Glutamatergic neuron (in vitro differentiated cells): ENCODE measurements around the gene GSK3A. TPM values are rescaled to one million over a fixed set of nuclear protein-coding genes. Genes with fewer than 3 reads are reported as not detected.

Experiments
- DNase-seq: peaks from one replicate; pipeline ENCODE4 v3.0.0; 2022
- H3K27ac Mint-ChIP-seq: one replicate; pipeline ENCODE4 v1.8.0; 2020; ENCODE audit warnings: mild to moderate bottlenecking, mixed read lengths, inconsistent platforms; ENCODE audit not compliant: unreplicated experiment
- H3K27me3 Mint-ChIP-seq: one replicate; pipeline ENCODE4 v1.8.0; 2020; ENCODE audit warnings: mild to moderate bottlenecking, moderate library complexity, mixed read lengths, inconsistent platforms; ENCODE audit not compliant: unreplicated experiment
- H3K36me3 Mint-ChIP-seq: one replicate; pipeline ENCODE4 v1.8.0; 2020; ENCODE audit warnings: mild to moderate bottlenecking, mixed read lengths, inconsistent platforms; ENCODE audit not compliant: unreplicated experiment
- H3K4me1 Mint-ChIP-seq: one replicate; pipeline ENCODE4 v1.8.0; 2020; ENCODE audit warnings: mild to moderate bottlenecking, low read depth, mixed read lengths, inconsistent platforms; ENCODE audit not compliant: unreplicated experiment
- H3K4me3 Mint-ChIP-seq: one replicate; pipeline ENCODE4 v1.8.0; 2020; ENCODE audit warnings: mild to moderate bottlenecking, mixed read lengths, inconsistent platforms; ENCODE audit not compliant: unreplicated experiment
- H3K9me3 Mint-ChIP-seq: one replicate; pipeline ENCODE4 v1.8.0; 2020; ENCODE audit warnings: mild to moderate bottlenecking, moderate library complexity, mixed read lengths, inconsistent platforms; ENCODE audit not compliant: unreplicated experiment
- total RNA-seq: library from RNA; stranded (reverse); fragmentation: NEBNext Ultra II Directional; extraction: Animal tissue kit (Norgen Biotek cat#: 25700); gene quantifications from one replicate; pipeline ENCODE4 v1.2.1, GENCODE V29; 2021; ENCODE audit not compliant: unreplicated experiment
- TF ChIP-seq, protein P1 (sequence below): fragments of 200-600 bp; sonication (generic); IDR thresholded peaks from one replicate; pipeline ENCODE4 v1.5.0; 2021; ENCODE audit not compliant: partially characterized antibody, unreplicated experiment

Gene GSK3A
- total RNA-seq, 1 donor from 2014 or later = 83.2 TPM

DNA sequence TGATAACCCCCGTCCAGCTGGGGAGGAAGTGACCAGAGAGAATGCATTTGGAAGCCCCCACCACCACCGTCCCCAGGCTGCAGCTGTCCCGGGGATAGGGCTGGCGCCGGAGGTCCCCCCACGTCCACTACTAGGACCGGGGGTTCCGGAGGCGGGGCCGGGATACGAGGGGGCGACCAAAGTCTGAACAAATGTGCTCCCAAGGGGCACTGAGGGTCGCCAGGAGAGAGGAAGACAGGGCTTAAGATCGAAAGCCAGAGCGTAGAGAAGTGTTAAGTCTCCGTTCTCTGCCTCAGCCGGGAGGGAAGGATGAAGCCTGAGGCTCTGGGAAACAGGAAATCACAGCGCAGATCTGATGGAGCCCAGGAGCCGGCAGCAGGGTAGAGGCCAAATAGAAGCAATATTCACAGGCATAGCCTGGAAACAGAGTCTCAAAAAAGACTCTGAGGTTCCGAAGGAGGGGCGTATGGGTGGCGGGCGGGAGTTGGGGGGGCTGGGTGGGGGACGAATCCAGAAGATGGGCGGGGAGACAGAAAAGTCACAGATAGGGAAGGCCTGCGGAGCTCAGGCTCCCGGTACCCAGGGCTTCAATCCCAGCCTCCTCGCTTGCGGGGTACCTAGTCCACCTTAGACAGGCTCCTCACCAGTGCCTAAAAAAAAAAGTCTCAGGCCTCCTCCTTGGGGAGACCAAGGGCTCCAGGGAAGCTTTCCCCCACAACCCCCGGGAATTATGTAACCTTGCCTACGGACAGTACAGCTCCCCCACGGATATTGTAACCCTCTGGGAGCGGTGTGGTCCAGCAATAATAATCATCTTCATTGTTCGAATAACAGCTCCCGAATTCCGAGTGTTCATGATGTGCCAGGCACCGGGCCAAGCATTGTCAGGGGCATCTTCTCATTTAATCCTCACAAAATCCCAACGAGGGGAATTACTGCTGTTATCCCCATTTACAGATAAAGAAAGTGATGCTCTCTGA is 13.7 kb upstream of the GSK3A start:
- peaks cover 10% of the 10 kb centered on the region for H3K9me3 Mint-ChIP-seq
- TF ChIP-seq, protein P1, sequence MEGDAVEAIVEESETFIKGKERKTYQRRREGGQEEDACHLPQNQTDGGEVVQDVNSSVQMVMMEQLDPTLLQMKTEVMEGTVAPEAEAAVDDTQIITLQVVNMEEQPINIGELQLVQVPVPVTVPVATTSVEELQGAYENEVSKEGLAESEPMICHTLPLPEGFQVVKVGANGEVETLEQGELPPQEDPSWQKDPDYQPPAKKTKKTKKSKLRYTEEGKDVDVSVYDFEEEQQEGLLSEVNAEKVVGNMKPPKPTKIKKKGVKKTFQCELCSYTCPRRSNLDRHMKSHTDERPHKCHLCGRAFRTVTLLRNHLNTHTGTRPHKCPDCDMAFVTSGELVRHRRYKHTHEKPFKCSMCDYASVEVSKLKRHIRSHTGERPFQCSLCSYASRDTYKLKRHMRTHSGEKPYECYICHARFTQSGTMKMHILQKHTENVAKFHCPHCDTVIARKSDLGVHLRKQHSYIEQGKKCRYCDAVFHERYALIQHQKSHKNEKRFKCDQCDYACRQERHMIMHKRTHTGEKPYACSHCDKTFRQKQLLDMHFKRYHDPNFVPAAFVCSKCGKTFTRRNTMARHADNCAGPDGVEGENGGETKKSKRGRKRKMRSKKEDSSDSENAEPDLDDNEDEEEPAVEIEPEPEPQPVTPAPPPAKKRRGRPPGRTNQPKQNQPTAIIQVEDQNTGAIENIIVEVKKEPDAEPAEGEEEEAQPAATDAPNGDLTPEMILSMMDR = no peak
- H3K36me3 Mint-ChIP-seq = no peaks in the 10 kb centered on the region
- peaks cover 9% of the 10 kb centered on the region for H3K27me3 Mint-ChIP-seq
- H3K4me1 Mint-ChIP-seq = peaks cover 16% of the 10 kb centered on the region
- peak; percentile 44 for DNase-seq
- peak overlapping the region; percentile 89 for H3K27ac Mint-ChIP-seq
- H3K4me3 Mint-ChIP-seq = peak overlapping the region; percentile 83

DNA sequence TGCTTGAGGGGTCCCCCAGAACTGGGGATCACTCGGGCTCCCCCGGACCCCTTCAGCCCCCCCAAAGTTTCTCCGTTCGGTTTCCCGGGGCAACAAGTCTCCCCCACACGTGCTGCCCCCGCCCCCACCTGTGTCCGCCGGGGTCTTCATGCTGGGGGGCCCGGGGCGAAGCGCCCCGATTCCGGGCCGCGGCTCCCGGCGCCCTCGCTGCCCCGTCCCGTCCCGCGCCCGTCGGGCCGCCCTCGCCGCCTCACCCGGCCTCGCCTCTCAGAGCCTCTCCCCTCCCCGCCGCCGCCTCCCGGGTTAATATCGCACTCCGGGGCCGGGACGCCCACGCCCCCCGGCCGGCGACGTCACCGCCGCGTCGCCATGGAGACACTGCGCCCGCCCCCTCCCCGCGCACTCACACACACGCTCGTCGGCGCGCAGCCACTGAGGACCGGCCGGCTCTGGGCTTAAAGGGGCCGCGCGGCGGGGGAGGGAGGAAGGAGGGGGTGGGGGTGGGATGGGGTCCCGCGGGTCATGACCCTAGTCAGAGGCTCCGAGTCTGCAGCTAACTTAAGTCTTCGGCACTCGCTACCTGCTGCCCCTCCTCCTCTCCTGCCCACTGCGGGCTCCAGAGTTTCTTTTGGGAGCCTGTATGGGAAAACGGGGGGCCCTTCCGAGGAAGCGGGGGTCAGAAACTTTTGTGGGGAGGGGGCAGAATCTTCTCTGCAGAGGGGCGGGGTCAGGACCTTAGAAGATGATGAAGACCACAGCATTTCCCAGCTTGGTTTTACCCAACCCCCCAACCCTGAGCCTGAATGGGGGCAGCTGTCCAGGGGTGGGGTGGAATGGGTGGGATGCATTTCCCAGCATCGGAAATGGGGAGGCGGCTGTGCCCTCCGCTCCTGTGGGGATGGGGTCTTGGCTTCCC is 12.7 kb upstream of the GSK3A start, which contains the start of gene ERF:
Gene ERF (minus strand): TSS at position 279 of the 916 bp plus-strand sequence. CDS start 129 bp downstream, at position 150.
- H3K4me3 Mint-ChIP-seq = peak within 1 kb of the TSS; percentile 83
- peak within 1 kb of the TSS; percentile 89 for H3K27ac Mint-ChIP-seq
- H3K36me3 Mint-ChIP-seq = no peaks in the 10 kb centered on the region
- H3K27me3 Mint-ChIP-seq = peaks cover 9% of the 10 kb centered on the region
- peak; percentile 94 for DNase-seq
- H3K9me3 Mint-ChIP-seq = peaks cover 10% of the 10 kb centered on the region
- peaks cover 16% of the 10 kb centered on the region for H3K4me1 Mint-ChIP-seq
- TF ChIP-seq, protein P1 = no peak

DNA sequence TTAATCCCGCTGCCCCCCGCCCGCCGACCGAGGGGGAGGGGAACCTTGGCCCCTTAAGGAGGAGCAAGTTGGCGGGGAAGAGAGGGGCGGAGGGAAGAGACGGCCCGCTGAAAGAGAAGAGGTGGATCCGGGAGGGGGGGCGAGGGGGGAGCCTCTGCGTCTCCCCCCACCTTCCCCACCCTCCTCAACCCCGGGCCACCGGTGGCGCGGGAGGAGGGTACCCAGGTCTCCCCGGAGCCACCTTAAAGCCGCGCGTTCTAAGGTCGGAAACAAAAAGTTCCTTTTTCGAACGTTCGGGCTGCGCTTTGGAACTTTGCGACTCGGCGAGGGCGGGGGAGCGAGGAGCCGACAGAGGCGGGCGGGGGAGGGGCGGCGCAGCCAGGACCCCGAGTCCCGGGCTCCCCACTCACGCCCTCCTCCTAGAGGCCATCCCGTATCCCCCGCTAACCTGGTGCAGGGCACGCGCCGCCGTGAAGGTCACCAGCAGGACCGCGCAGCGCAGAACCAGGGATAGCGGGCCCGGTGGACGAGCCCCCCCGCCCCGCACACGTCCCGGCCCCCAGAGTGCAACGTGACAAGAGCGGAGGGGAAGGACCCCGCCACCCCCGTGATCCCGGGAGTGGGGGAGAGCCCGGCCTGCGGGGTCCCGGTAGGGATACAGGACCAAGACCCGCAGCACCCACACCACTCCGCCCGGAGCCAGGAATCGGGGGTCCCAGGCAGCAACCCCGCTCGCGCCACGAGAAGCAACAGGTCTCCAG is 11.9 kb upstream of the GSK3A start:
- Mint-ChIP-seq H3K27me3 (peaks cover 9% of the 10 kb centered on the region), H3K4me3 (peak overlapping the region; percentile 64), H3K36me3 (no peaks in the 10 kb centered on the region), H3K27ac (no peak overlapping the region), H3K9me3 (peaks cover 12% of the 10 kb centered on the region), H3K4me1 (peaks cover 16% of the 10 kb centered on the region)
- DNase-seq = peak; percentile 82
- TF ChIP-seq, protein P1 = no peak

DNA sequence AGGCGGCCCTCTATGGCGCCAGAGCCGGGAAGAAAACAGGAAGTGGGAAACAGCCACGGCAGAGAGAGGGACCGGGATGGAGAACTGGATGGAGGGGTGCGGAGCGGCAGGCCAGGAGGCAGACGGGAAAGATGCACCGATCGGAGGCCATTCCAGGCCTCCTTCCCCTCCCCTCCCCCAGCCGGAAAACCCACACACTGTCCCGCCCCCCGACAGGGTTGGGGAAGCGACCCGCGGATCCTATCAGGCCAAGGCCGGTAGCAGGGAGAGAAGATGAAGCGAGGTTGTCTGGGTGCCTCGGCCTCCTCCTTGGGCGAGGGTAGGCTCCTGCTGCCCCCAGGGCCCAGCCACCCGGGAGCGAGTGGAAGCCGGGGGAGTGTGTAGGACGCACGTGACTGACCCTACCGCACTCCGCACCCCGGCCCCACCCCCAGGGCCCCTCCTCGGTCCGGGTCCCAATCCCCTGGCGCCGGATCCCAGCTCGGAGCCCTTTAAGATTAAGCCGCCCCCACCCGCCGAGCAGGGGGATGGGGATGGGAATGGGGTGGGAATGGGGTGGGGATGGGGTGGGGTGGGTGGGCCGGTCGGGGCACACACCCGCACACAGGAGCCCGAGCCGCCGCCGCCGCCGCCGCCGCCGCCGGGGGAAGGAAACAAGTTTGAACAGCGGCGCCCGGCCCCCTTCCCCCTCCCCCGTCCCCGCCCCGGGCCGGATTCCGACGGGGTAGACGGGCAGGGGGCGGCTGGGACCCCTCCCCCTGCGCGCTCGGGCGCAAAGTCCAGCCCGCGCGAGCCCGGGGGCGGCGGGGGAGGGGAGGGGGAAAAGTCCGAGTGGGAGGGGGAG is 11.1 kb upstream of the GSK3A start:
- Mint-ChIP-seq H3K4me3 (peak overlapping the region; percentile 94), H3K27ac (peak overlapping the region; percentile 96), H3K36me3 (no peaks in the 10 kb centered on the region), H3K27me3 (peaks cover 9% of the 10 kb centered on the region), H3K4me1 (peaks cover 16% of the 10 kb centered on the region), H3K9me3 (peaks cover 12% of the 10 kb centered on the region)
- peak; percentile 62 for DNase-seq
- TF ChIP-seq, protein P1 = no peak
